GM13976 (cell line): Measurements from ENCODE around the gene OSM.

ENCODE experiments used
- DNase-seq: peaks from one replicate; pipeline ENCODE4 v3.0.0; 2012; ENCODE audit warnings: low spot score
- in situ Hi-C: fragments of 300-500 bp; cut with MboI; formaldehyde crosslinking; loops from one replicate; pipeline ENCODE4 v1.12.0; 2022; ENCODE audit warnings: low sequenced_read_pairs, mixed read lengths, inconsistent platforms; ENCODE audit not compliant: unreplicated experiment
- TF ChIP-seq, protein P1 (sequence below): IDR thresholded peaks from 2 replicates; pipeline ENCODE4 v1.5.1; 2012; ENCODE audit warnings: borderline replicate concordance, mild to moderate bottlenecking; ENCODE audit not compliant: insufficient read depth; ENCODE audit errors: extremely low read depth, missing control alignments, control extremely low read depth

The OSM gene

GRCh38 chr22:30310881-30311771 is 44.5 kb upstream of the OSM start:
- TF ChIP-seq, protein P1, sequence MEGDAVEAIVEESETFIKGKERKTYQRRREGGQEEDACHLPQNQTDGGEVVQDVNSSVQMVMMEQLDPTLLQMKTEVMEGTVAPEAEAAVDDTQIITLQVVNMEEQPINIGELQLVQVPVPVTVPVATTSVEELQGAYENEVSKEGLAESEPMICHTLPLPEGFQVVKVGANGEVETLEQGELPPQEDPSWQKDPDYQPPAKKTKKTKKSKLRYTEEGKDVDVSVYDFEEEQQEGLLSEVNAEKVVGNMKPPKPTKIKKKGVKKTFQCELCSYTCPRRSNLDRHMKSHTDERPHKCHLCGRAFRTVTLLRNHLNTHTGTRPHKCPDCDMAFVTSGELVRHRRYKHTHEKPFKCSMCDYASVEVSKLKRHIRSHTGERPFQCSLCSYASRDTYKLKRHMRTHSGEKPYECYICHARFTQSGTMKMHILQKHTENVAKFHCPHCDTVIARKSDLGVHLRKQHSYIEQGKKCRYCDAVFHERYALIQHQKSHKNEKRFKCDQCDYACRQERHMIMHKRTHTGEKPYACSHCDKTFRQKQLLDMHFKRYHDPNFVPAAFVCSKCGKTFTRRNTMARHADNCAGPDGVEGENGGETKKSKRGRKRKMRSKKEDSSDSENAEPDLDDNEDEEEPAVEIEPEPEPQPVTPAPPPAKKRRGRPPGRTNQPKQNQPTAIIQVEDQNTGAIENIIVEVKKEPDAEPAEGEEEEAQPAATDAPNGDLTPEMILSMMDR, result no peak
- in situ Hi-C loops, result no loop called here
- DNase-seq, result no peak

- TF ChIP-seq, protein P1, result no peak
- in situ Hi-C loops, result no loop called here
- peak; percentile 67 for DNase-seq
Observed at GRCh38 chr22:30309951-30310741, 43.5 kb upstream of the OSM start.

DNA sequence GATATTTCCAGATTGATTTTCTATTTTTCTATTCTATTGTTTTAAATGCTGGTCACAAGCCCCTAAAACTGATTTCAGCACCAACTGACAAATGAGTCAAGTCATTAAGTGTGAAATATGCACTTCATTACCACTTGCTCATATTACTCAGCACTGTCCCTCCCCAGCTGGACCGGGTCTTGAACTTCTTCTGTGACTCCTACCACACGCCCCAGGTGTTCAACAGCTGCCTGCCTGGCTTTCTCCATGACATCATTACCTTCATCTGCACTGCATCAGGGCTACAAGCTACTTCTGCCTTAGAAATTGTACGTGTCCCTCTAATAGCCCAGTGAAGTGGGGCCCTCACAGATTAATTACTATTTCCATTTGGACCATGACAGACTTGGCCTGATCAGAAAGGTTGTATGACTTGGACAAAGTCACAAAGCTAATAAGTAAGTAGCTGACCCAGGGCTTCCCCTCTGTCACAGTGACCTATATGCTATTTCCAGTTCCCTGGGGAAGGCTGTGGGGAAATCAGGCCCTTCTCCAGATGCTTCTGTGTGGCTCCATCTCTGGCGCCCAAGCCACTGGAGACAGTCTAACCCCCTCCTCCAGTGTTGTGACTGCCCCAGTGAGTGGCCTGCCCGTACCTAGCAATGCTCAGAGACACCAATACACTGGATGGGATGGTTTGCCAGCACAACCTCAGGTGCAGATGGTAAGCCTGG is 42.0 kb upstream of the OSM start:
- DNase-seq, result peak; percentile 78
- TF ChIP-seq, protein P1, result no peak
- in situ Hi-C loops, result no loop called here

DNA sequence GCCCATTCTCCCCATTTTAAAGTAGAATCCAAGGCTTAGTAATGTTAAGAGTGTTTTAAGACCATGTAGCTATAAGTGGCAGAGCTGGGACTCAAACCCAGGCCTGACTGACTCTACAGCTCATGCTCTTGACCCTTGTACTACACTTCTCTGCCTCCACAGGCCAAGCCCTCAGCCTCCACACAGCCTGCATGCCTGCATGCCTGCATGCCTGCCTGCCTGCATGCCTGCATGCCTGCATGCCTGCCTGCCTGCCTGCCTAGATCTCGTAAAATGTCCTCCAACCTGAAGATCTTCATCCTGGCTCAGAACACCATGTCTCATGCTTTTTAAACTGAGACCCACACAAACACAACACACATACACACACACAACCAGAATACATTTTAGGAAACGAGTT is 41.4 kb upstream of the OSM start:
- DNase-seq, result no peak
- TF ChIP-seq, protein P1, result no peak

GRCh38 chr22:30307041-30307574 is 40.5 kb upstream of the OSM start:
- in situ Hi-C loops, result no loop called here
- TF ChIP-seq, protein P1, result no peak
- DNase-seq, result no peak

More for the DNA sequence above, 41.4 kb upstream of the OSM start:
- in situ Hi-C loops, result no loop called here

- in situ Hi-C loops, result no loop called here
- DNase-seq, result no peak
- TF ChIP-seq, protein P1, result no peak
Observed at GRCh38 chr22:30306627-30307011, 40.0 kb upstream of the OSM start.
